ENCODE data around the gene PLCG1. TPM values are rescaled to one million over a fixed set of nuclear protein-coding genes. Genes with fewer than 3 reads are reported as not detected.

The PLCG1 gene
- total RNA-seq, 1 donor from 2014 or later, result 66.6 TPM

DNA sequence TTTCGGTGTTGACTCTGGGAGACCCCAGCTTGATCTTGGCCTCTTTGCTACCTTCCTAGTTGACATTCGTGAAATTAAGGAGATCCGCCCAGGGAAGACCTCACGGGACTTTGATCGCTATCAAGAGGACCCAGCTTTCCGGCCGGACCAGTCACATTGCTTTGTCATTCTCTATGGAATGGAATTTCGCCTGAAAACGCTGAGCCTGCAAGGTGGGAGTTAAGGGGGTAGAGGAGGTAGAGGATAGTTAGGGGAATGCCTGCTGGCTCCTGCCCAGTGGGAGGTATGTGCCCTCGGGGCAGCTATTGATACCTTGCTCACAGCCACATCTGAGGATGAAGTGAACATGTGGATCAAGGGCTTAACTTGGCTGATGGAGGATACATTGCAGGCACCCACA lies 22.2 kb downstream of the PLCG1 start:
- DNase-seq (ENCODE audit: low spot score), result no peak
- intact Hi-C loops (cut with DNase I), result no loop called here

DNA sequence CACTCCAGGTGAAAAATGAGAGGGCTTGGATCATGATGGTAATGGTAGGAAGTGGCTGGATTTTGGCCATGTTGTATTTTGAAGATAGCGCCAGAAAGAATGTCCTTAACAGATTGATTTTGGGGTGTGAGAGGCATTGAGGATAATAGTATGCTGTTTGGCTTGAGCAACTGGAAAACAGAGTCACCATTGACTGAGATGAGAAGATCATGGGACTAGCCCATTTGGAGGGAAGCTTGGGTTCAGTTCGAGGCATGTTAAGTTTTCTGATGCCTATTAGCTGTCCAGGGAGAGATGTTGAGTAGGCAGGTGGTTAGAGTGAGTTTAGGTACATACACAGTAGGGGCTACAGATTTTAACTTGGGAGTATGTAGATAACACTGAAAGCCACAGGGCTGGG lies 23.3 kb downstream of the PLCG1 start:
- intact Hi-C loops (cut with DNase I), result no loop called here
- no peak for DNase-seq (ENCODE audit: low spot score)

DNA sequence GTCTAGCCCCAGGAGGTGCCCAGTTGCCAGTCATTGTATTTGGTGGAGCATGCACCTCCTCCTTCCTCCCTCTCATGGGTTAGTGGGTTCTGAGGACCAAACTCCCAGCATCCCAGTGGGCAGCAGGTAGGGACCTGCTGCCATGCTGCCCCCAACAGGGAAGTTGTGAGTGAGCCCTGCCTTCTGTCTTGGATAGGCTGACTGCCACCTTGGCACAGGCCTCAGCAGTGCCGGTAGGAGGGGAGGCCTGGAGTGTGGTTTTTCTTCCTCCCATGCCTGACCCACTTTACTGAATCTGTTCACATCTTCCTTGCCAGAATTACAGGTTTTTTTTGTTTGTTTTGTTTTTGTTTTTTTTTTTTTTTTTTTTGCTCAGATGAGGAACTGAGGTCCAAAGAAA lies 24.5 kb downstream of the PLCG1 start:
- intact Hi-C loops (cut with DNase I), result no loop called here
- no peak for DNase-seq (ENCODE audit: low spot score)

DNA sequence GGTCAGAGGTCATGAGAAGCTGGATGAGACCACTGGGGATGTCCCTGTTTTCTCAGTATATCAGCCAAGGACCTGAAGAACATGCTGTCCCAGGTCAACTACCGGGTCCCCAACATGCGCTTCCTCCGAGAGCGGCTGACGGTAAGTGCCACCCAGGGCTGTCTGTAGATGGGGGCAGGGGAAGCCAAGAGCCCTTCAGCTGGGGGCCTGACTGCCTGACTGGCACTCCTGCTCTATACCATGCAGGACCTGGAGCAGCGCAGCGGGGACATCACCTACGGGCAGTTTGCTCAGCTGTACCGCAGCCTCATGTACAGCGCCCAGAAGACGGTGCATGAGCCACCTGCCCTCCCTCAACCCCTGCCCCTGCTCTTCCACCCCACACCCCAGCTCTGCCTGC lies 25.1 kb downstream of the PLCG1 start:
- DNase-seq (ENCODE audit: low spot score), result no peak
- intact Hi-C loops (cut with DNase I), result no loop called here

DNA sequence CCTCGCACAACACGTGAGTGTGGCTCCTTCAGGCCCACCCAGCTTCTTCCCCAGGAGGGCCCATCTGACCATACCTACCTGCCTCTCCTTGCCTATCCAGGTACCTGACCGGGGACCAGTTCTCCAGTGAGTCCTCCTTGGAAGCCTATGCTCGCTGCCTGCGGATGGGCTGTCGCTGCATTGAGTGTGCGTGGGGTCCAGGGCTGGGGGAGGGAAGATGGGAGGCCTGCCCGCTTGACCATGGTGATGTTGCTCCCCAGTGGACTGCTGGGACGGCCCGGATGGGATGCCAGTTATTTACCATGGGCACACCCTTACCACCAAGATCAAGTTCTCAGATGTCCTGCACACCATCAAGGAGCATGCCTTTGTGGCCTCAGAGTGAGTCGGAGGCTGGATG lies 26.5 kb downstream of the PLCG1 start:
- DNase-seq (ENCODE audit: low spot score), result no peak
- intact Hi-C loops (cut with DNase I), result no loop called here

DNA sequence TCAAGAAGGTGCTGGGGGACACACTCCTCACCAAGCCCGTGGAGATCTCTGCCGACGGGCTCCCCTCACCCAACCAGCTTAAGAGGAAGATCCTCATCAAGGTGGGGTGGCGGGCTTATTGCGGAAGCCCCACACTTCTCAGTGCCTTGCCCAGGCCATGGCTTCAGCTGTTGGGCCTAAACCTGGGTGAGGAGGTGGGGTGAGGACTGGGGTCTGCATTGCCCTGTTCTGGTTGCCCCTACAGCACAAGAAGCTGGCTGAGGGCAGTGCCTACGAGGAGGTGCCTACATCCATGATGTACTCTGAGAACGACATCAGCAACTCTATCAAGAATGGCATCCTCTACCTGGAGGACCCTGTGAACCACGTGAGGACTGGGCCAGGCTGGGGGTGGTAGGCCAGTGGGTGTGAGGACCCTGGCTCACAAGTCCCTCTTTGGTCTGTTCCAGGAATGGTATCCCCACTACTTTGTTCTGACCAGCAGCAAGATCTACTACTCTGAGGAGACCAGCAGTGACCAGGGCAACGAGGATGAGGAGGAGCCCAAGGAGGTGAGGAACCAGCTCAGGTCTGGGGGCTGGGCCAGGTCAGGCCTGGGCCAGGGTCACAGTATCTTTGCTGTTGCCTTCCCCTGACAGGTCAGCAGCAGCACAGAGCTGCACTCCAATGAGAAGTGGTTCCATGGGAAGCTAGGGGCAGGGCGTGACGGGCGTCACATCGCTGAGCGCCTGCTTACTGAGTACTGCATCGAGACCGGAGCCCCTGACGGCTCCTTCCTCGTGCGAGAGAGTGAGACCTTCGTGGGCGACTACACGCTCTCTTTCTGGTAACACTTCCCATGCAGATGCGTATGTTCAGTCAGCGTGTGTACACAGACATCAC lies 27.9 kb downstream of the PLCG1 start:
- DNase-seq (ENCODE audit: low spot score), result no peak
- intact Hi-C loops (cut with DNase I), result no loop called here

DNA sequence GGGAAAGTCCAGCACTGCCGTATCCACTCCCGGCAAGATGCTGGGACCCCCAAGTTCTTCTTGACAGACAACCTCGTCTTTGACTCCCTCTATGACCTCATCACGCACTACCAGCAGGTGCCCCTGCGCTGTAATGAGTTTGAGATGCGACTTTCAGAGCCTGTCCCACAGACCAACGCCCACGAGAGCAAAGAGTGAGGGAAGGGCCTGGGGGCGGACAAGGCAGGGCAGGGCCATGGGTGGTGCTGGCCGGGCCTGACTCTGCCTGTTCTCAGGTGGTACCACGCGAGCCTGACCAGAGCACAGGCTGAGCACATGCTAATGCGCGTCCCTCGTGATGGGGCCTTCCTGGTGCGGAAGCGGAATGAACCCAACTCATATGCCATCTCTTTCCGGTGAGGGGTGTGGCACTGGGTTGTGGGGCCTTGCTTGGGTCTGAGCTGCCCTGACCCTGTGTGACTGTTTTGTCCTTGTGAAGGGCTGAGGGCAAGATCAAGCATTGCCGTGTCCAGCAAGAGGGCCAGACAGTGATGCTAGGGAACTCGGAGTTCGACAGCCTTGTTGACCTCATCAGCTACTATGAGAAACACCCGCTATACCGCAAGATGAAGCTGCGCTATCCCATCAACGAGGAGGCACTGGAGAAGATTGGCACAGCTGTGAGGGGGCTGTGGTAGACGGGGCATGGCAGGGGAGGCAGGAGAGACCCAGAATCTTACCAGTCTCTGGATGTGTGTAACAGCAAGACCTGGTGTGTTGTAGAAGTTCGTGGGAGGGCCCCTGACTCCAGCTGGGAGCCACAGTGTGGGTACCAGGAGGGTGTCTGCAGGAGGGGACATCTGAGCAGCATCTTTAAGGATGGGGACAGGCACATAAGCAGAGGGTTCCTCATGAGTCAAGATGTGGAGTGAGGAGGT lies 29.1 kb downstream of the PLCG1 start:
- DNase-seq (ENCODE audit: low spot score), result peak; percentile 62
- intact Hi-C loops (cut with DNase I), result no loop called here

DNA sequence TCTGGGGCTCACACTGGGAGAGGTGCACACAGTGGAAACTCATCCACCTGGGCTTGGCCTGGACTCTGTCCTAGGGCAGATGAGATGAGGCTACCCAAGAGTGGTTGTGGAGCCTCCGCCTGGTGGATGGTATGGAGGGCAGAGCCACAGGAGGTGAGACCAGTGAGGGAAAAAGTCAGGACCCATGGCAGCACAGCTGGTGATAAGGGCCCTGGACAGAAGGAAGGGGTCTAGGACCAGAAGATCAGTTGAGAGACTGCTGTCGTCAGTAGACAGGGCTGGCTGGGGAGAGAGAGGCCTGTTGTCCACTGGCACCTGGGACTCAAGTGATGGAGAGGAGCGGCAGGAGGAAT lies 29.8 kb downstream of the PLCG1 start:
- peak; percentile 12 for DNase-seq (ENCODE audit: low spot score)
- intact Hi-C loops (cut with DNase I), result no loop called here

DNA sequence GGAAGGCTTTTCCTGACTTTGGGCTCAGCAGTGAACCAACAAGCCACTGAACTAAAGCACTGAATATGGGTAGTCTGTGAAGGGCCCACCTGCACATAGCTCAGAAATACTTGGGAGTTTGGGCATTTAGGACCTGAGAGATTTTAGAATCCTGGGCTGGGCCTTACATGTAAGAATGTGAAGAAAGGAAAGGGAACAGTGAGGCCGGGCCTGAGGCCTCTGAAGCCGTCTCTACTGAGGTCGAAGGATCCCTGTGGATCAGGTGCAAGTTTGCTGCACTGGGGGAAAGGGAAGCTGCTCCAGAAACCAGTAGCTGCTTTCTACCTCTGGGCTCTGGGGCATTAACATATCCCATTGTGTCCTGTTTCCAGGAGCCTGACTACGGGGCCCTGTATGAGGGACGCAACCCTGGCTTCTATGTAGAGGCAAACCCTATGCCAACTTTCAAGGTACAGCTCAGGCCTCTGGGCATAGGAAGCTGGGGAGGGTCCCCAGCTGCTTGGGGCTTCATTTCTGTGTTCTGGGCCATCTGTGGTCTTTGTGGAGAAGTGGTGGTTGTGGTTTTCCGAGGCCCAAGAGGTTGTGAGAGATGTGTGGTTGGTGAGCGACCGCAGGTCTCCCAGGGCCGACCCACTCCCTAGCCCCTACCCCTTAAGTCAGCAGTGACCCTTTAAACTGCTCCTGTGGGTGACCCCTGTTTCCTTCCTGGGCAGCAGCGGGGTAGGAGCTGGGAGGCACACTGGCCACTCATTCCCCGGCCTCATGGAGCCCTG lies 30.3 kb downstream of the PLCG1 start:
- DNase-seq (ENCODE audit: low spot score), result peak; percentile 73
- intact Hi-C loops (cut with DNase I), result no loop called here

DNA sequence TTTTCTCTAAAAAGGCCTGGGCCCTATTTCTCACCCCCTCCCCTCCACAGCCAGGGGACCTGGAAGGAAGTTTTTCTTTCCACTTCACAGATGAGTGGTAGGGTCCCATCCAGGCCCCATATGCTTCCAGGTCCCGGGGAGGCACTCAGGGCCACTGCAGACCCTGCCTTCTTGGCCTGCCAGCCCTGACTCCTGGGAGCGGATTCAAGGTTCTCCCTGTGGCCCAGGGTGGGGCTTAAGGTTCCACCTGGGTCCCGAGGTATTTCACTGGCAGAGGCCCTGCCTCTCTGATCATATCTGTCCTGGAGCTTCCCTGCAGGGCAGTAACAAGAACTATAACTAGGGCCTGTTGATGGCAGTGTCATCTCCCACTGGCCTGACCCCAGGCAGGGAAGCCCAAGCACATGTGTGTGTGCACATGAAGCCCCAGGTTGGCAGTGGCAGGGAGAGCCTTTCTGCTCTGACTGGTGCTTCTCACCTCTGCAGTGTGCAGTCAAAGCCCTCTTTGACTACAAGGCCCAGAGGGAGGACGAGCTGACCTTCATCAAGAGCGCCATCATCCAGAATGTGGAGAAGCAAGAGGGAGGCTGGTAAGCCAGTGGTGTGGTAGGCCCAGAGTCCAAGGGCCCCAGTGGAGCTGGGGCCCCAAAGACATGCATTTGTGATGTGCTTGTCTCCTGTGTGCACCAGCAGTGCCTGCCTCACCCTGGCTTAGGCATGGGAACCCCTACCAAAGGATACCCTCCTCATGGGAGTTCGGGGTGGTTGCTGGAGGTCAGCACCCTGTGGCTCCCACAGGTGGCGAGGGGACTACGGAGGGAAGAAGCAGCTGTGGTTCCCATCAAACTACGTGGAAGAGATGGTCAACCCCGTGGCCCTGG lies 31.2 kb downstream of the PLCG1 start:
- intact Hi-C loops (cut with DNase I), result no loop called here
- DNase-seq (ENCODE audit: low spot score), result peak; percentile 58

DNA sequence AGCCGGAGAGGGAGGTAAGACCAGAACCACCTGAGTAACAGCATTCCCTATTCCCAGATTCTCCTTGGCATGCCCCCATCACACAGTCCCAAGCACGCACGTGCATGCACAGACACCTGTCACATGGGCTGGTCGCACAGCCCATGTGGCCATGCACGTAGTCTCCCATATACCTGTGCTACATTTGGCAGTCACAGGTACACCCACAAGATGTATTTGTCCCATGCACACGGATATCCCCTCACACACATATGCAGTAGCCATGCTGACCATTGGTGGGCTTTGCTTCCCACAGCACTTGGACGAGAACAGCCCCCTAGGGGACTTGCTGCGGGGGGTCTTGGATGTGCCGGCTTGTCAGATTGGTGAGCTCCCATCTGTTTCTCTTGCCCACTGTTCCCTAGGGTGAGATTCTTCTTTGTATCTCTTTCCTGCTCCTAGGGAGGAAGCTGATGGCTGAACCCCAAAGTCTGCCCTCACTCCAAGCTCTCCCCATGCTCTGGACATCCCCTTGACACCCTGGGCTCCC lies 31.9 kb downstream of the PLCG1 start:
- peak; percentile 58 for DNase-seq (ENCODE audit: low spot score)
- intact Hi-C loops (cut with DNase I), result no loop called here

DNA sequence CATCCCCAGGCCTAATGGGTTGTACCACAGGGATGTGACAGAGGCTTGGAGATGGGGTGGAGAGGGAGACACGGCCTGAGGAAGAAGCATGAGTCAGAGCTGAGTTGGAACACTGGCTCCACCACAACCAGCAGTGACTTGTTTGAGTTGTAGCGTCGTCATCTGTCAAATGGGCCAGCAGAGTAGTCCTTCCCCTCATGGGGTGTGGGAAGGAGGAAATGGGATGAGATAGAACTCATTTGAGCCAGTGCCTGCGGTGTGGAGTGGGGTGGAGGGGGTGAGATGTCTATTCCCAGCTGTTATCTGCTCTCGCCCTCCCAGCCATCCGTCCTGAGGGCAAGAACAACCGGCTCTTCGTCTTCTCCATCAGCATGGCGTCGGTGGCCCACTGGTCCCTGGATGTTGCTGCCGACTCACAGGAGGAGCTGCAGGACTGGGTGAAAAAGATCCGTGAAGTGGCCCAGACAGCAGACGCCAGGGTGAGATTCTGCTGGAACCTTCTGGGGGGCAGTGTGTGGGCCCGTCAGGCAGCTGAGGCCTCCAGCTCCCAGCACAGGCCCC lies 32.5 kb downstream of the PLCG1 start:
- intact Hi-C loops (cut with DNase I), result loop anchor here (5.0 kb wide), 4 partner anchors 33 to 242 kb away; partner anchors contain the start of genes PLCG1 and ZHX3
- peak; percentile 71 for DNase-seq (ENCODE audit: low spot score)

DNA sequence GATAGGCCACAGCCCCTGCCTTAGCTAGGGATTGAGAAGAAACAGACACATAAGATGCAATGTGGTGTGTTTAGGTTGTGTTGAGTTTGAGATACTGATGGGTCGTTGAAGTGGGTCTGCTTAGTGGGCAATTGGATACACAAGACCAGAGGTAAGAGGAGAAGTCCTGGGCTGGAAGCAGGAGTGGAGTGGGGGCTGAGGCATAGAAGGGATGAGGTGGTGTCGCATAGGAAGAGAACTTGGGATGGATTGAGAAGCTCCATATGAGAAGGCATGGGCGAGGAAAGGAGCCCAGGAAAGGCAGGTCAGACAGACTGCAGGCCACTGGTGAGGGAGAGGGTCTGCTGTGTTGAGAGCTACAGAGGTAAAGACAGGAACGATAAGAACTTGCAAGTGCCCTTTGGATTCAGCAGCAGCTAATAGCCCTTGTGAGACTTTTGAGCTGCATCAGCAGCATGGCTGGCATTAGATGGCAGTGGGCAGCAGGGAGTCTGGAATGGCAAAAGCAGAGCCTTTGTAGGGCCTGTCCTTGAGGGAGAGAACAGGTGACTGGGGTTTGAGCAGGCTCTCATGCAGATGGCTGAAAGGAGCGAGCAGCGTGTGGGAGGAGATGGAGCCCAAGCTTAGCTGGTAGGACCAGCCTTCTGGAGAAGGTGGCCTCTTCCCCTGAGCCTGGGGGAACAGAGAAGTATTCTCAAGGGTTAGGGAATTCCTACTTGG lies 33.2 kb downstream of the PLCG1 start:
- intact Hi-C loops (cut with DNase I), result loop anchor here (5.0 kb wide), 4 partner anchors 33 to 242 kb away; partner anchors contain the start of genes PLCG1 and ZHX3
- DNase-seq (ENCODE audit: low spot score), result peak; percentile 47

DNA sequence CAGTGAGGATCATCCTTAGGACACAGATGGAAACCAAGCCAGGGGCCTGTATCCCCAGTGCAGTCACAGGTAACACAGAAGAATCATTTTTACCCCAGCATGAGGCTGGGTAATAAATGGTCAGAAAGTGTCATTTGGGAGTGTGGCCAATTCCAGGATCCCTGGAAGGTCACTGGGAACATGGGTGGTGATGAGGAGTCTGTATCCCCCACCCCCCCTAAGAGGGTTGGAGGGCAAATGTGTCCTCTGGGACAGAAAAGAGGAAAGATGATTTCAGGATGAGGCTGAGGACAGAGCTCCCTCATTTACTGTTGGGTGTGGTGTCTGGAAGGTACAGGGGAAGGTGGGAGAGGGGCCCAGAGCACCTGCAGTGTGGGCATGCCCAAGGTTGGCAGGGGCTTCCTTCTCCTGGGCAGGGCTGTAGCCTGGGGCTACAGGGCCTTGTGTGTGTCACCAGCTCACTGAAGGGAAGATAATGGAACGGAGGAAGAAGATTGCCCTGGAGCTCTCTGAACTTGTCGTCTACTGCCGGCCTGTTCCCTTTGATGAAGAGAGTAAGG lies 34.5 kb downstream of the PLCG1 start:
- intact Hi-C loops (cut with DNase I), result loop anchor here (5.0 kb wide), 4 partner anchors 35 to 240 kb away; partner anchors contain the start of genes PLCG1 and ZHX3
- peak; percentile 57 for DNase-seq (ENCODE audit: low spot score)

DNA sequence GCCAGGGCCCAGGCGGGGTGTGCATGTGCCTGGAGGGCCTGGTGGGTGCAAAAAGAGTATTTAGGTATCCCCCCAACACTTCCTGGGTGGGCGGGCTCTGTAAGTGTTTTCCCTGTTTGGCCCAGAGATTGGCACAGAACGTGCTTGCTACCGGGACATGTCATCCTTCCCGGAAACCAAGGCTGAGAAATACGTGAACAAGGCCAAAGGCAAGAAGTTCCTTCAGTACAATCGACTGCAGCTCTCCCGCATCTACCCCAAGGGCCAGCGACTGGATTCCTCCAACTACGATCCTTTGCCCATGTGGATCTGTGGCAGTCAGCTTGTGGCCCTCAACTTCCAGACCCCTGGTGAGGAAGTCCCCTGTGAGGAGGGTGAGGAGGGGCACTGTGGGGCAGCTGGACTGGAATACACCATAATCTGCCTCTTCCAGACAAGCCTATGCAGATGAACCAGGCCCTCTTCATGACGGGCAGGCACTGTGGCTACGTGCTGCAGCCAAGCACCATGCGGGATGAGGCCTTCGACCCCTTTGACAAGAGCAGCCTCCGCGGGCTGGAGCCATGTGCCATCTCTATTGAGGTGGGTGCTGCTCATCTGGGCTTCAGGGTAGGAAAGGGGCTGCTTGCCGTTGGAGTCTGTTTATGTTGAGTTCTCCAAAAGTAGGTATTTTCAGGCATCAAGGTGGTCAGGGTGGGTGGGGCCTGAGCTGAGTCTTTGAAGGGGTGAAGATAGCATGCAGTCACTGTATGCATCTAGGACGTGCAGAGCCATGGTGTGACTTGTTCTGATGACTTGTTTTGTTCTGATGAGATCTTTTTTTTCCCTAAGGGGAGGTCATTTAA lies 35.2 kb downstream of the PLCG1 start:
- peak; percentile 68 for DNase-seq (ENCODE audit: low spot score)

DNA sequence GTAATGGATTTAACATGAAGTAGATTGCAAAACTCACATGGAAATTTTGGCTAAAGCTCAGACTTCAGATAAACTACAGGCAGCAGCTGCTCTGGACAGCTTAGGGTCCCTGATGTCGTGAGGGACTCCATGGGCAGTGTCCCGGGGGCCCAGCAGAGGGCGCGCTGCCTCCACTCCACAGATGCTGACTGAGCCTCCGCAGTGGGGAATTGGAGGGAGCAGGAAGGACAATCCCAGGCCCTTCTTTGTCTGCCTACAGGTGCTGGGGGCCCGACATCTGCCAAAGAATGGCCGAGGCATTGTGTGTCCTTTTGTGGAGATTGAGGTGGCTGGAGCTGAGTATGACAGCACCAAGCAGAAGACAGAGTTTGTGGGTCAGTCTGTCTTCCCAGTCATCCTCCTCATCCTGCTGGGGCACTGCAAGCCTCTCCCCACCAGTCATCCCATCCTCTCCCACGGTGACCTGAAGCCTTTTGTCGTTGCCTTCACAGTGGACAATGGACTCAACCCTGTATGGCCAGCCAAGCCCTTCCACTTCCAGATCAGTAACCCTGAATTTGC lies 35.9 kb downstream of the PLCG1 start:
- intact Hi-C loops (cut with DNase I), result loop anchor here (1.0 to 5.0 kb wide), 6 partner anchors 36 to 239 kb away; partner anchors contain the start of genes LPIN3, PLCG1 and ZHX3
- peak; percentile 90 for DNase-seq (ENCODE audit: low spot score)

More for the DNA sequence above, 35.2 kb downstream of the PLCG1 start:
- intact Hi-C loops (cut with DNase I), result loop anchor here (1.0 to 5.0 kb wide), 6 partner anchors 35 to 240 kb away; partner anchors contain the start of genes LPIN3, PLCG1 and ZHX3

Measured in cardiac septum (tissue), 1 donor.